ENCODE measurements around the gene LRRC4C.
A peak's percentile ranks its signal among the peaks of the same experiment; 100 is the strongest.

Gene LRRC4C

GRCh38 chr11:40280159-40281051 is 1179.0 kb downstream of the LRRC4C start:
- peak; percentile 43 for DNase-seq

- DNase-seq, result no peak
Observed at GRCh38 chr11:40276960-40277359, 1182.5 kb downstream of the LRRC4C start.

GRCh38 chr11:40274017-40274416 is 1185.4 kb downstream of the LRRC4C start:
- no peak for DNase-seq

GRCh38 chr11:40273192-40273732 is 1186.2 kb downstream of the LRRC4C start:
- no peak for DNase-seq

- DNase-seq, result no peak
Observed at GRCh38 chr11:40271361-40271760, 1188.1 kb downstream of the LRRC4C start.

- DNase-seq, result no peak
Observed at GRCh38 chr11:40269865-40270264, 1189.6 kb downstream of the LRRC4C start.

GRCh38 chr11:40268551-40268950 is 1190.9 kb downstream of the LRRC4C start:
- no peak for DNase-seq

- DNase-seq, result no peak
Observed at GRCh38 chr11:40255457-40255856, 1204.0 kb downstream of the LRRC4C start.

GRCh38 chr11:40253166-40253565 is 1206.3 kb downstream of the LRRC4C start:
- no peak for DNase-seq

GRCh38 chr11:40252236-40252635 is 1207.2 kb downstream of the LRRC4C start:
- no peak for DNase-seq

- DNase-seq, result no peak
Observed at GRCh38 chr11:40246983-40247382, 1212.5 kb downstream of the LRRC4C start.

- DNase-seq, result peak; percentile 42
Observed at GRCh38 chr11:40241524-40242051, 1217.9 kb downstream of the LRRC4C start.

GRCh38 chr11:40240284-40240683 is 1219.2 kb downstream of the LRRC4C start:
- no peak for DNase-seq

- DNase-seq, result no peak
Observed at GRCh38 chr11:40236526-40236925, 1222.9 kb downstream of the LRRC4C start.

- DNase-seq, result no peak
Observed at GRCh38 chr11:40235841-40236240, 1223.6 kb downstream of the LRRC4C start.

- DNase-seq, result no peak
Observed at GRCh38 chr11:40230821-40231220, 1228.6 kb downstream of the LRRC4C start.

GRCh38 chr11:40228662-40229061 is 1230.8 kb downstream of the LRRC4C start:
- no peak for DNase-seq

GRCh38 chr11:40227730-40228129 is 1231.7 kb downstream of the LRRC4C start:
- no peak for DNase-seq

GRCh38 chr11:40226654-40227053 is 1232.8 kb downstream of the LRRC4C start:
- no peak for DNase-seq

GRCh38 chr11:40223596-40224330 is 1235.7 kb downstream of the LRRC4C start:
- DNase-seq, result no peak

GRCh38 chr11:40219401-40219800 is 1240.1 kb downstream of the LRRC4C start:
- no peak for DNase-seq

- DNase-seq, result no peak
Observed at GRCh38 chr11:40215556-40215955, 1243.9 kb downstream of the LRRC4C start.

- DNase-seq, result no peak
Observed at GRCh38 chr11:40207416-40207815, 1252.0 kb downstream of the LRRC4C start.

GRCh38 chr11:40204228-40204627 is 1255.2 kb downstream of the LRRC4C start:
- no peak for DNase-seq

All from right forelimb (tissue), 1 donor.